Vagina (tissue), 2 donors: Measurements from ENCODE around the gene C1QA. TPM values are rescaled to one million over a fixed set of nuclear protein-coding genes. Genes with fewer than 3 reads are reported as not detected.
"Not testable (repeated sequence)": the region's sequence is repeated elsewhere in the genome, so short reads cannot be mapped to it uniquely, and the experiment has no call there.

ENCODE experiments used
- DNase-seq, 2 donors: peaks; one replicate each; pipeline ENCODE4 v3.0.0-alpha.2; 2017; ENCODE audit errors: extremely low spot score in 2 of 2
- H3K27ac ChIP-seq: fragments of 200-600 bp; sonication (generic); one replicate; pipeline ENCODE4 v1.5.1; 2019
- H3K27me3 ChIP-seq: fragments of 200-600 bp; sonication (generic); one replicate; pipeline ENCODE4 v1.5.1; 2019
- H3K36me3 ChIP-seq, 2 donors: fragments of 200-600 bp; sonication (generic); one replicate each; pipeline ENCODE4 v1.5.1; 2017 to 2019
- H3K4me1 ChIP-seq: fragments of 200-600 bp; sonication (generic); one replicate; pipeline ENCODE4 v1.5.1; 2019
- H3K4me3 ChIP-seq, 2 donors: fragments of 200-600 bp; sonication (generic); 1 replicate in 1 of 2; 2 replicates in 1 of 2; pipeline ENCODE4 v1.5.1; 2016 to 2019
- H3K9me3 ChIP-seq: fragments of 200-600 bp; sonication (generic); one replicate; pipeline ENCODE4 v1.5.1; 2019
- POLR2A ChIP-seq, 2 donors: fragments of 450-650 bp; IDR thresholded peaks; one replicate each; pipeline ENCODE4 v1.6.1; 2017; ENCODE audit warnings: antibody characterized with exemption in 2 of 2, mild to moderate bottlenecking in 2 of 2, moderate library complexity in 2 of 2
- POLR2AphosphoS5 ChIP-seq, 2 donors: sonication (generic); formaldehyde crosslinking; IDR thresholded peaks; one replicate each; pipeline ENCODE4 v1.9.0; 2017; ENCODE audit warnings: antibody characterized with exemption in 2 of 2, mild to moderate bottlenecking in 2 of 2, low read depth in 1 of 2; ENCODE audit not compliant: insufficient read depth in 1 of 2
- intact Hi-C: fragments of 100-400 bp; cut with DNase I; formaldehyde crosslinking; loops from one replicate; pipeline ENCODE4 v1.15.1; 2023
- total RNA-seq: library from RNA; depleted of rRNA; stranded (reverse); fragments of >200 nt; gene quantifications from one replicate; pipeline ENCODE4 v1.2.3, GENCODE V29; 2016
- TF ChIP-seq, protein P1 (sequence below), 3 experiments: fragments of 450-650 bp in 2 of 3; fragments of 200-600 bp in 1 of 3; sonication (generic) in 1 of 3; IDR thresholded peaks; one replicate each; pipeline ENCODE4 v1.5.1; 2017 to 2019; ENCODE audit warnings: antibody characterized with exemption in 3 of 3, mild to moderate bottlenecking in 2 of 3, moderate library complexity in 2 of 3

Gene C1QA
- total RNA-seq, 1 donor from 2014 or later, result 95.8 TPM

- no peaks in the 10 kb centered on the region for H3K36me3 ChIP-seq
- intact Hi-C loops, result no loop called here
- H3K27me3 ChIP-seq, result no peaks in the 10 kb centered on the region
Observed at GRCh38 chr1:22666412-22666811, 30.0 kb downstream of the C1QA start.

DNA sequence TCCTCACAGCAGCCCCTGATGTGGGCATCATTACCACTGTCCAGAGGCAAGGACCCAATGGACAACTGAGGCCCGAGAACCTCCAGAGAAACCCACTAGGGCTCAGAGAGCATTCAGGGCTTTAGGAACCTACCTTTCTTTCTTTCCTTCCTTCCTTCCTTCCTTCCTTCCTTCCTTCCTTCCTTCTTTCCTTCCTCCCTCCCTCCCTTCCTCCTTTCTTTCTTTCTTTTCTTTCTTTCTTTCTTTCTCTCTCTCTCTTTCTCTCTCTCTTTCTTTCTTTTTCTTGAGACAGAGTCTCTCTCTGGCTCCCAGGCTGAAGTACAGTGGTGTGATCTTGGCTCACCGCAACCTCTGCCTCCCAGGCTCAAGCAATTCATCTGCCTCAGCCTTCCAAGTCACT, 32.4 kb downstream of the C1QA start:
- H3K9me3 ChIP-seq, H3K36me3 ChIP-seq, DNase-seq, H3K4me1 ChIP-seq, H3K4me3 ChIP-seq, H3K27me3 ChIP-seq, intact Hi-C loops, H3K27ac ChIP-seq: not testable (repeated sequence)

More at GRCh38 chr1:22666412-22666811, 30.0 kb downstream of the C1QA start:
- no peak for DNase-seq
- no peak for TF ChIP-seq POLR2AphosphoS5 (IDR thresholded peaks at IDR 0.05; ENCODE audit: insufficient read depth in 1 of 2, low read depth in 1 of 2)
- TF ChIP-seq, protein P1, sequence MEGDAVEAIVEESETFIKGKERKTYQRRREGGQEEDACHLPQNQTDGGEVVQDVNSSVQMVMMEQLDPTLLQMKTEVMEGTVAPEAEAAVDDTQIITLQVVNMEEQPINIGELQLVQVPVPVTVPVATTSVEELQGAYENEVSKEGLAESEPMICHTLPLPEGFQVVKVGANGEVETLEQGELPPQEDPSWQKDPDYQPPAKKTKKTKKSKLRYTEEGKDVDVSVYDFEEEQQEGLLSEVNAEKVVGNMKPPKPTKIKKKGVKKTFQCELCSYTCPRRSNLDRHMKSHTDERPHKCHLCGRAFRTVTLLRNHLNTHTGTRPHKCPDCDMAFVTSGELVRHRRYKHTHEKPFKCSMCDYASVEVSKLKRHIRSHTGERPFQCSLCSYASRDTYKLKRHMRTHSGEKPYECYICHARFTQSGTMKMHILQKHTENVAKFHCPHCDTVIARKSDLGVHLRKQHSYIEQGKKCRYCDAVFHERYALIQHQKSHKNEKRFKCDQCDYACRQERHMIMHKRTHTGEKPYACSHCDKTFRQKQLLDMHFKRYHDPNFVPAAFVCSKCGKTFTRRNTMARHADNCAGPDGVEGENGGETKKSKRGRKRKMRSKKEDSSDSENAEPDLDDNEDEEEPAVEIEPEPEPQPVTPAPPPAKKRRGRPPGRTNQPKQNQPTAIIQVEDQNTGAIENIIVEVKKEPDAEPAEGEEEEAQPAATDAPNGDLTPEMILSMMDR (IDR thresholded peaks at IDR 0.05), result no peak
- H3K27ac ChIP-seq, result no peak overlapping the region
- H3K4me1 ChIP-seq, result no peaks in the 10 kb centered on the region
- no peak overlapping the region for H3K4me3 ChIP-seq
- H3K9me3 ChIP-seq, result no peaks in the 10 kb centered on the region

GRCh38 chr1:22670352-22670975, 34.0 kb downstream of the C1QA start:
- DNase-seq, result no peak
- intact Hi-C loops, result no loop called here
- H3K9me3 ChIP-seq, result no peaks in the 10 kb centered on the region
- H3K4me1 ChIP-seq, result no peaks in the 10 kb centered on the region
- H3K4me3 ChIP-seq, result no peak overlapping the region
- no peaks in the 10 kb centered on the region for H3K36me3 ChIP-seq
- TF ChIP-seq POLR2A (IDR thresholded peaks at IDR 0.05), result no peak
- TF ChIP-seq, protein P1 (IDR thresholded peaks at IDR 0.05), result no peak
- TF ChIP-seq POLR2AphosphoS5 (IDR thresholded peaks at IDR 0.05; ENCODE audit: insufficient read depth in 1 of 2, low read depth in 1 of 2), result no peak
- H3K27me3 ChIP-seq, result no peaks in the 10 kb centered on the region
- H3K27ac ChIP-seq, result no peak overlapping the region

DNA sequence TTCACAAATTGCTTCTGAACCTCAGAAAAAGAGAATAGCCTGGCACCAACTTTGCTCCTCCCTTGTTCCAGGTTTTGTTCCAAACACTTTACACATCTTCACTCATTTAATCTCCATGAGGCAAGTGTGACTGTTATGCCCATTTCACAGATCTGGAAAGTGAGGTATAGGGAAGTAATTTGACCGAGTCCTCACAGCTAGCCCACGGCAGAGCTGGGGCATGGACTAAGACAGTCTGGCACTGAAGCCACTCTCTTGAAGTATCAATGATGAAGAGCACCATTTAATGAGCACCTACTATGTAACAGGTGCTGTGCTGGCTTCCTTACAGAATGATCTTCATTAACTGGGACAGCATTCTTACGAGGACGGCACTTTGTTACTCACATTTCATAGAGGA, 35.6 kb downstream of the C1QA start:
- H3K4me3 ChIP-seq, result no peak overlapping the region
- H3K9me3 ChIP-seq, result no peaks in the 10 kb centered on the region
- H3K4me1 ChIP-seq, result no peaks in the 10 kb centered on the region
- no peaks in the 10 kb centered on the region for H3K36me3 ChIP-seq
- intact Hi-C loops, result no loop called here
- H3K27me3 ChIP-seq, result peaks cover 3% of the 10 kb centered on the region
- TF ChIP-seq POLR2AphosphoS5 (IDR thresholded peaks at IDR 0.05; ENCODE audit: insufficient read depth in 1 of 2, low read depth in 1 of 2), result no peak
- TF ChIP-seq, protein P1 (IDR thresholded peaks at IDR 0.05), result no peak
- TF ChIP-seq POLR2A (IDR thresholded peaks at IDR 0.05), result no peak
- no peak overlapping the region for H3K27ac ChIP-seq
- DNase-seq, result no peak

DNA sequence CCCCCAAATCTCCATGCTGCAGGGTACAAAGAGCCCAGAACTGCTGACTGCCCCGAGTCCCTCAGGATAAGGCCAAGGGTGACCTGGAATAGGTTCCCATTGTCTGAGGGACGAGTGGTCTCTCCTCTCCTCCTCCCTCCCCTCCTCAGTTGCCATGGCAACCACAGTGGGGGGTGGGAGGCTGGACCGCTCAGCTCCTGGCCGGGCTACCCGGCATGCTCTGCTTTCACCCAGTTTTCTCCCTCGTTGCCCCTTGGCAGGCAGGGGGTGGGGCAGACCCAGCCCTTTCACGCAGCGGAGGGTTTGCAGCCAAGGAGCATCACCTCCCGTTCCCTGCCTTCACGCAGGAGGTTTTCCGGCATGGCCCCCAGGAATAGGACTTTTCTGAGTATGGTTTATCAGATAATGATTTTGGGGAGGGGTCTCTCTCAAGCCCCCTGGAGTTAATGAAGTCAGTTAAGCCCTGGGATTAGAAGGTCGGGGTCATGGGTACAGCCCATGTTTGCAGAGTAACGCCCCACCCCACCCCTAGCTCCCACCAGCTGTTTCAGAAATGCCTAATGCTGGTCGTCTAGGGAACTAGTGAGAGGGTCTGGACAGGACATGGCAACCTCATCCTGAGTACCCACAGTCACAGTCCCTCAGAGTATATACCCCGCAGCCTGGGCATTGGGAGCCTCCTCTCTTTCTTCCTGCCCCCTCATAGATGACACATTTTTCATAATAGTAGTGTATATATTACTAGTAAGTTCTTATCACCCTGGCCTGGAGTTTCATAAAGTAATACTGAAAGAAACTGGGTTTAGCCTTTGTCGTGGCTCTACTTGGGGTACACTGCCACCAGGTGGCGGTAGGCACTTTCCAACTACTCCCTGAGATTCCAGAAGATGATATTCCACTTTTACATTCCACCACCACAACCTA, 37.3 kb downstream of the C1QA start:
- H3K27me3 ChIP-seq, result peaks cover 3% of the 10 kb centered on the region
- no peaks in the 10 kb centered on the region for H3K9me3 ChIP-seq
- no peak overlapping the region for H3K4me3 ChIP-seq
- no peaks in the 10 kb centered on the region for H3K36me3 ChIP-seq
- no peak overlapping the region for H3K27ac ChIP-seq
- intact Hi-C loops, result no loop called here
- no peaks in the 10 kb centered on the region for H3K4me1 ChIP-seq
- TF ChIP-seq POLR2A (IDR thresholded peaks at IDR 0.05), result no peak
- TF ChIP-seq, protein P1 (IDR thresholded peaks at IDR 0.05), result peak in 1 of 3 experiments; percentile 14
- no peak for TF ChIP-seq POLR2AphosphoS5 (IDR thresholded peaks at IDR 0.05; ENCODE audit: insufficient read depth in 1 of 2, low read depth in 1 of 2)
- no peak for DNase-seq
